ENCODE data around the gene KCNF1.

- no peak for TF ChIP-seq FOXK2 (IDR thresholded peaks at IDR 0.05)
- TF ChIP-seq CTCF (IDR thresholded peaks at IDR 0.05 in 2 of 3, conservative IDR thresholded peaks at IDR 0.05 in 1 of 3; ENCODE audit: control insufficient read depth in 2 of 3, extremely low read depth in 1 of 3, insufficient read depth in 1 of 3, low read depth in 3 of 3, low read length in 3 of 3), result no peak
- TF ChIP-seq NR2C2 (IDR thresholded peaks at IDR 0.05; ENCODE audit: borderline replicate concordance, control insufficient read depth, insufficient read length, low read depth), result no peak
- TF ChIP-seq MEF2A (IDR thresholded peaks at IDR 0.05; ENCODE audit: insufficient read depth, low read depth, low read length), result no peak
- no peak for TF ChIP-seq POLR2A (IDR thresholded peaks at IDR 0.05; ENCODE audit: low read depth, low read length)
- TF ChIP-seq EP300 (IDR thresholded peaks at IDR 0.05; ENCODE audit: borderline replicate concordance in 1 of 2, control insufficient read depth in 1 of 2, low read depth in 2 of 2, low read length in 2 of 2), result no peak
- no peak for TF ChIP-seq RFX5 (IDR thresholded peaks at IDR 0.05; ENCODE audit: low read depth, low read length)
- TF ChIP-seq EZH2 (IDR thresholded peaks at IDR 0.05; ENCODE audit: borderline replicate concordance, control insufficient read depth, low read depth, low read length), result no peak
- TF ChIP-seq CREB1 (IDR thresholded peaks at IDR 0.05; ENCODE audit: low read depth), result no peak
Measured at GRCh38 chr2:10954856-10955818, 43.4 kb downstream of the KCNF1 start.
